SU-DHL-6 (cell line): ENCODE results near the gene ARHGEF16.

Experiments used
- H2AFZ ChIP-seq: fragments of 200-600 bp; sonication (generic); 2 replicates; pipeline ENCODE4 v1.6.1; 2014; ENCODE audit warnings: low read depth, mild to moderate bottlenecking, moderate library complexity, mixed read lengths, antibody characterized with exemption, low read length; ENCODE audit not compliant: severe bottlenecking
- H3F3A ChIP-seq: fragments of 200-600 bp; shearing (Covaris generic); 2 replicates; pipeline ENCODE4 v1.6.0; 2016; ENCODE audit warnings: antibody characterized with exemption, mild to moderate bottlenecking; ENCODE audit not compliant: insufficient read depth
- H3K27ac ChIP-seq: fragments of 200-600 bp; sonication (generic); 2 replicates; pipeline ENCODE4 v1.5.1; 2016; ENCODE audit warnings: low read depth, mild to moderate bottlenecking, low read length, moderate library complexity, mixed read lengths
- H3K27me3 ChIP-seq: fragments of 200-600 bp; sonication (generic), shearing (Covaris generic); 2 replicates; pipeline ENCODE4 v1.6.0; 2014; ENCODE audit warnings: mild to moderate bottlenecking, low read length
- H3K36me3 ChIP-seq: fragments of 200-600 bp; sonication (generic); 2 replicates; pipeline ENCODE4 v1.6.1; 2014; ENCODE audit warnings: mild to moderate bottlenecking, low read length, mixed read lengths
- H3K4me2 ChIP-seq: fragments of 300-600, 200-600 bp; shearing (Covaris generic), sonication (generic); 2 replicates; pipeline ENCODE4 v1.6.0; 2014; ENCODE audit warnings: low read length, low read depth, mild to moderate bottlenecking; ENCODE audit not compliant: poor library complexity, severe bottlenecking
- H3K4me3 ChIP-seq: fragments of 200-600 bp; sonication (generic); 2 replicates; pipeline ENCODE4 v1.5.1; 2014; ENCODE audit warnings: antibody characterized with exemption, low read length, mild to moderate bottlenecking, mixed read lengths; ENCODE audit not compliant: insufficient read depth, poor library complexity, severe bottlenecking
- H3K79me2 ChIP-seq: fragments of 200-600 bp; sonication (generic); 2 replicates; pipeline ENCODE4 v1.6.1; 2014; ENCODE audit warnings: mild to moderate bottlenecking, low read length, moderate library complexity; ENCODE audit not compliant: insufficient read depth
- H3K9ac ChIP-seq: fragments of 200-600 bp; sonication (generic); 2 replicates; pipeline ENCODE4 v1.7.0; 2014; ENCODE audit warnings: mild to moderate bottlenecking, low read length
- H3K9me2 ChIP-seq: fragments of 200-600 bp; sonication (generic); replicated peaks from 2 replicates; pipeline ENCODE4 v1.6.1; 2014; ENCODE audit warnings: low read length; ENCODE audit not compliant: insufficient read depth
- H3K9me3 ChIP-seq: fragments of 200-600 bp; sonication (generic); 2 replicates; pipeline ENCODE4 v1.6.1; 2014; ENCODE audit warnings: low read length, mixed read lengths; ENCODE audit not compliant: insufficient read depth
- H4K20me1 ChIP-seq: fragments of 200-600 bp; sonication (generic); 2 replicates; pipeline ENCODE4 v1.6.1; 2014; ENCODE audit warnings: low read depth, mild to moderate bottlenecking, antibody characterized with exemption, low read length, moderate library complexity, mixed read lengths
- EZH2phosphoT487 ChIP-seq: fragments of 200-600 bp; sonication (generic), shearing (Covaris generic); conservative IDR thresholded peaks from 2 replicates; pipeline ENCODE4 v1.6.1; 2018; ENCODE audit warnings: mild to moderate bottlenecking, antibody characterized with exemption, low read length, moderate library complexity, mixed read lengths
- TF ChIP-seq, protein P1 (sequence below): fragments of 200-600 bp; sonication (generic); IDR thresholded peaks from one replicate; pipeline ENCODE4 v1.5.1; 2017; ENCODE audit warnings: antibody characterized with exemption, mild to moderate bottlenecking, low read length, moderate library complexity; ENCODE audit not compliant: insufficient read depth, poor library complexity, severe bottlenecking

The ARHGEF16 gene

DNA sequence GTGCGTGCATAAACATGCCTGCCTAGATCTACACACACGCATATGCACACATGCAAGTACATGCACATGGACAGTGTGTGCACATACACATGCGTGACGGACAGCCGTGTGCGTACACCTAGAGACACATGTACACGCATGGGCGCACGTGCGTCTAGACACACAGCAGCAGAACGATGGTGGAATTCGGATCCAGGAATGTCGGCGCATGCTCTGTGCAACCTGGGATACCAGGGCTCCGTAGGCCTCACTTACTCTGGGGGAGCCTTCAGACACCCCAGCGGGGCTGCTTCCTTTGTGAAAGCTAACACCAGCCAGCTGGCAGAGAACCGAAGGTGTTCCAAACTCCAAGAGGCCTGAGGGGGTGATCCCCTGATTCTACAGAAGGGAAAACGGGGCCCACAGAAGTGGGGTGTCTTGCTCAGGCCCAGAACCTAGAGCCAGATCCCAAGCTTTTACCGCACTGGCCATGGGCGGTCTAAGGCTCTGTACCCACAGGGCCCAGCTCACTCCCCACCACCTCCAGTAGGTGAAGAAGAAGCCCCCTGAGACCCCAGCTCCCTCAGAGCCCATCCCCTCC, 27.4 kb upstream of the ARHGEF16 start:
- H3K36me3 ChIP-seq: no peaks in the 10 kb centered on the region
- no peak overlapping the region for H2AFZ ChIP-seq
- no peaks in the 10 kb centered on the region for H3K27me3 ChIP-seq
- no peaks in the 10 kb centered on the region for H3K79me2 ChIP-seq
- TF ChIP-seq EZH2phosphoT487: no peak
- TF ChIP-seq, protein P1, sequence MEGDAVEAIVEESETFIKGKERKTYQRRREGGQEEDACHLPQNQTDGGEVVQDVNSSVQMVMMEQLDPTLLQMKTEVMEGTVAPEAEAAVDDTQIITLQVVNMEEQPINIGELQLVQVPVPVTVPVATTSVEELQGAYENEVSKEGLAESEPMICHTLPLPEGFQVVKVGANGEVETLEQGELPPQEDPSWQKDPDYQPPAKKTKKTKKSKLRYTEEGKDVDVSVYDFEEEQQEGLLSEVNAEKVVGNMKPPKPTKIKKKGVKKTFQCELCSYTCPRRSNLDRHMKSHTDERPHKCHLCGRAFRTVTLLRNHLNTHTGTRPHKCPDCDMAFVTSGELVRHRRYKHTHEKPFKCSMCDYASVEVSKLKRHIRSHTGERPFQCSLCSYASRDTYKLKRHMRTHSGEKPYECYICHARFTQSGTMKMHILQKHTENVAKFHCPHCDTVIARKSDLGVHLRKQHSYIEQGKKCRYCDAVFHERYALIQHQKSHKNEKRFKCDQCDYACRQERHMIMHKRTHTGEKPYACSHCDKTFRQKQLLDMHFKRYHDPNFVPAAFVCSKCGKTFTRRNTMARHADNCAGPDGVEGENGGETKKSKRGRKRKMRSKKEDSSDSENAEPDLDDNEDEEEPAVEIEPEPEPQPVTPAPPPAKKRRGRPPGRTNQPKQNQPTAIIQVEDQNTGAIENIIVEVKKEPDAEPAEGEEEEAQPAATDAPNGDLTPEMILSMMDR: no peak
- no peaks in the 10 kb centered on the region for H3F3A ChIP-seq
- H3K4me2 ChIP-seq: no peak overlapping the region
- no peaks in the 10 kb centered on the region for H3K9me3 ChIP-seq
- H3K4me3 ChIP-seq: no peak overlapping the region
- H3K27ac ChIP-seq: no peak overlapping the region
- H3K9me2 ChIP-seq: no peaks in the 10 kb centered on the region
- no peak overlapping the region for H3K9ac ChIP-seq
- H4K20me1 ChIP-seq: no peaks in the 10 kb centered on the region

DNA sequence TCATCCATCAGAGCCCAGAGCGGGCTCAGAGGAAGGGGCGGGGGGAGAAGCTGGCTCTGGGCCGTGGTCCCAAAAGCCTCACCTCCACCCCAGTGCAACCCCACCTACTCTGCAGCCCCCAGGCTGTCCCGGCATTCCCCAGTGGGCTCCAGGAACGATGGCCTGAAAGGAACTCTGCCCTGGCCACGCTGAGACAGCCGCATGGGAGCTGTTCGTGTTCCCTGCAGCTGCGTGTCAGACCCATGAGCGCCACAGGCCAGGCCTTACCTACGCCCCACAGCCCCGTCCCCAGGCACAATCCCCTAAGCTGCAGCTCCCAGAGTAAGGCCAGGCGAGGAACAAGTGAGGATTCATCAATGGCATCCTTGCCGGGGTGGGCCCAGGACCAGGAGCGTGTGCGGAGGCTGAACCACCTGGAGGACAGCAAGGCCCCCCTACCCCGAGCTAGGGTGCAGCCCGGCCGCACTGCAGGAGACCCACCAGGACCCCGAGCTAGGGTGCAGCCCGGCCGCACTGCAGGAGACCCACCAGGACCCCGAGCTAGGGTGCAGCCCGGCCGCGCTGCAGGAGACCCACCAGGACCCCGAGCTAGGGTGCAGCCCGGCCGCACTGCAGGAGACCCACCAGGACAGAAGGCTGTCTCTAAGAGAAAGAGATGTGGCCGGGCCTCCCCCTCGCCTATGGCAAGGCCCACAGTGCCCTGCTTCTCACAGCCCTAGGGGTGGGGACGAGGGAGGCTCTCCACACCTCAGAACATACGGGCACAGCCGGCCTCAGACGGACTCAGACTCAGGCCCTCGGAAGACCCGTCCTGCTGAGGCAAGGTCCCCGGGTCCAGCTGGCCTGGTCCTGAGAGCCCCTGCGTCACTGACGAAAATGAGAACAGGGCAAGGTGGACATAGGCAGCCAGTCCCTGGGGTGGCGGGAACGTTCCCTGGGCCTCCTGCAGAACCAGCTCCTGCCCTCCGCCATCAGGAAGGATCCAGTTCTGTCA, 26.5 kb upstream of the ARHGEF16 start:
- Histone ChIP-seq H3K9me3 (no peaks in the 10 kb centered on the region), H3K4me2 (no peak overlapping the region), H3K27me3 (no peaks in the 10 kb centered on the region), H3K36me3 (no peaks in the 10 kb centered on the region), H4K20me1 (no peaks in the 10 kb centered on the region), H3K9ac (no peak overlapping the region), H3K79me2 (no peaks in the 10 kb centered on the region), H3K9me2 (no peaks in the 10 kb centered on the region), H2AFZ (no peak overlapping the region), H3F3A (no peaks in the 10 kb centered on the region), H3K27ac (no peak overlapping the region), H3K4me3 (no peak overlapping the region)
- TF ChIP-seq EZH2phosphoT487: no peak
- TF ChIP-seq, protein P1: no peak

DNA sequence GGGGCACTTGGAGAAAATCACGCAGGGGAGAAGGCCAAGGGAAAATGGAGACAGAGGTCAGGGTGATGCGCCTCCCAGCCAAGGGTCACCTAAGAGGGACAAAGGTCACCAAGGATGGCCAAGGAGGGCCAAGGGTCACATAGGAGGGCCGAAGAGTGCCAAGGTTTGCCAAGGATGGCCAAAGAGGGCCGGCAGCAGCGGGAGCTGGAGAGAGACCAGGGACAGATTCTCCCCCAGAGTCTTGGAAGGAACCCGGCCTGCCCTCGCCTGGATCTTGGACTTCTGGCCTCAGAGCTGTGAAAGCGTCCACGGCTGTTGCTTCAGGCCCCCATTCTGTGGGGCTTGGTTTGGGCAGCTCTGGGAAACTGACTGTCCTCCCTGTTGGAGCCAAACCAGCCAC, 25.6 kb upstream of the ARHGEF16 start:
- no peak overlapping the region for H3K4me3 ChIP-seq
- H2AFZ ChIP-seq: no peak overlapping the region
- no peak overlapping the region for H3K9ac ChIP-seq
- H3K4me2 ChIP-seq: no peak overlapping the region
- H3K9me3 ChIP-seq: no peaks in the 10 kb centered on the region
- no peaks in the 10 kb centered on the region for H4K20me1 ChIP-seq
- no peaks in the 10 kb centered on the region for H3K36me3 ChIP-seq
- no peak overlapping the region for H3K27ac ChIP-seq
- no peaks in the 10 kb centered on the region for H3K9me2 ChIP-seq
- H3K79me2 ChIP-seq: no peaks in the 10 kb centered on the region
- no peaks in the 10 kb centered on the region for H3F3A ChIP-seq
- no peaks in the 10 kb centered on the region for H3K27me3 ChIP-seq
- TF ChIP-seq, protein P1: no peak
- TF ChIP-seq EZH2phosphoT487: no peak
